Loucy (cell line): ENCODE data around the gene RAB31.

Source experiments
- H2AFZ ChIP-seq: fragments of 200-600 bp; sonication (generic); 2 replicates; pipeline ENCODE4 v1.6.0; 2016; ENCODE audit warnings: antibody characterized with exemption, mild to moderate bottlenecking, low read length, moderate library complexity
- H3F3A ChIP-seq: fragments of 200-600 bp; 2 replicates; pipeline ENCODE4 v1.6.0; 2016; ENCODE audit warnings: antibody characterized with exemption, low read depth, mild to moderate bottlenecking
- H3K27me3 ChIP-seq: fragments of 200-600 bp; sonication (generic); 2 replicates; pipeline ENCODE4 v1.6.1; 2014; ENCODE audit warnings: low read length, mild to moderate bottlenecking; ENCODE audit not compliant: insufficient read depth, poor library complexity, severe bottlenecking
- H3K36me3 ChIP-seq: fragments of 200-600 bp; sonication (generic); 2 replicates; pipeline ENCODE4 v1.6.1; 2016; ENCODE audit warnings: low read length; ENCODE audit not compliant: insufficient read depth
- H3K4me1 ChIP-seq: fragments of 200-600 bp; sonication (generic); 2 replicates; pipeline ENCODE4 v1.5.1; 2014; ENCODE audit warnings: low read length, mild to moderate bottlenecking; ENCODE audit not compliant: insufficient read depth, poor library complexity, severe bottlenecking
- H3K4me2 ChIP-seq: fragments of 200-600 bp; sonication (generic); 2 replicates; pipeline ENCODE4 v1.6.0; 2014; ENCODE audit warnings: antibody characterized with exemption, low read length, low read depth, mild to moderate bottlenecking; ENCODE audit not compliant: poor library complexity, severe bottlenecking
- H3K4me3 ChIP-seq: fragments of 200-600 bp; sonication (generic); 2 replicates; pipeline ENCODE4 v1.5.1; 2014; ENCODE audit warnings: low read length, mild to moderate bottlenecking, mixed read lengths; ENCODE audit not compliant: poor library complexity, severe bottlenecking
- H3K79me2 ChIP-seq: fragments of 200-600 bp; sonication (generic); 2 replicates; pipeline ENCODE4 v1.6.1; 2014; ENCODE audit warnings: low read length; ENCODE audit not compliant: insufficient read depth
- H3K9ac ChIP-seq: fragments of 200-600 bp; sonication (generic); 2 replicates; pipeline ENCODE4 v1.6.0; 2014; ENCODE audit warnings: mild to moderate bottlenecking, low read depth, low read length, moderate library complexity; ENCODE audit not compliant: poor library complexity, severe bottlenecking
- H3K9me2 ChIP-seq: fragments of 200-600 bp; sonication (generic); replicated peaks from 2 replicates; pipeline ENCODE4 v1.6.1; 2016; ENCODE audit warnings: low read depth, low read length, mixed read lengths
- H3K9me3 ChIP-seq: fragments of 200-600 bp; sonication (generic); 2 replicates; pipeline ENCODE4 v1.6.1; 2014; ENCODE audit warnings: mild to moderate bottlenecking, antibody characterized with exemption, low read length, low read depth; ENCODE audit not compliant: insufficient read depth
- H4K20me1 ChIP-seq: fragments of 200-600 bp; sonication (generic); 2 replicates; pipeline ENCODE4 v1.6.0; 2014; ENCODE audit warnings: antibody characterized with exemption, low read length, mild to moderate bottlenecking; ENCODE audit not compliant: insufficient read depth, poor library complexity, severe bottlenecking
- EZH2phosphoT487 ChIP-seq: fragments of 200-600 bp; IDR thresholded peaks from 2 replicates; pipeline ENCODE4 v1.6.1; 2018; ENCODE audit warnings: antibody characterized with exemption, mild to moderate bottlenecking, moderate library complexity, borderline replicate concordance
- TF ChIP-seq, protein P1 (sequence below): fragments of 200-600 bp; sonication (generic); conservative IDR thresholded peaks from 2 replicates; pipeline ENCODE4 v1.5.1; 2014; ENCODE audit warnings: mild to moderate bottlenecking, antibody characterized with exemption, low read length

Gene RAB31

DNA sequence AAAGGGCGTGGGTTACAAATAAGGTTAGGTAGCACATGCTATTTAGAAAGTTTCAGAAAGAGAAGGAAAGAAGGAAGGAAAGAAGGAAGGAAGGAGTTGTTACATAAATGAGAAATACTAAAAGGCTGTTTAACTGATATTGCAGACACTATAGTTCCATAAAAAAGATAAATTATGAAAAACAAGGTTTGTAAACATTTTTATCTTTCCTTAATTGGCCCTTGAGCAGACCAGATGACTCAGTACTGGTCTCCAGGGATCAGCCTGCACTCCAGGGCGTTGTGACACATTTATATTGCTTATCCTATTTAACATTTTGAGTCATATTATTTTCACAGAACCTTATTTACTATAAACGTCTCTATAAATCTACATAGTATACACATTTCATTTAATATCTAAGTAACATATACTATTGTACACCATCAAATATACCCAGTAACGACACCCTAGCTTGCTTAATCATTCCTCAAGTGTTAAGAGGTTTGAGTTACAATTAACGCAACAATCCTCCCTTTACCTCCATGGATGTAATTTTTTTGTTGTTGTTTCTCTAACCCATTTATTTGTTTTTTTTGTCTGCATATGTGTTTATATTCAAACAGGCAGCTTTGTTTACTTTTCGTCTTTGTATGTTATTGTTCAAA lies 2.8 kb upstream of the RAB31 start:
- Histone ChIP-seq H3K4me2 (no peak overlapping the region), H3K79me2 (no peaks in the 10 kb centered on the region), H3K36me3 (no peaks in the 10 kb centered on the region), H3K4me1 (peaks cover 7% of the 10 kb centered on the region), H3K4me3 (no peak overlapping the region), H3K9ac (no peak overlapping the region), H3K27me3 (peaks cover 8% of the 10 kb centered on the region), H3K9me2 (no peaks in the 10 kb centered on the region), H2AFZ (no peak overlapping the region), H3K9me3 (no peaks in the 10 kb centered on the region), H4K20me1 (no peaks in the 10 kb centered on the region), H3F3A (no peaks in the 10 kb centered on the region)
- TF ChIP-seq, protein P1, sequence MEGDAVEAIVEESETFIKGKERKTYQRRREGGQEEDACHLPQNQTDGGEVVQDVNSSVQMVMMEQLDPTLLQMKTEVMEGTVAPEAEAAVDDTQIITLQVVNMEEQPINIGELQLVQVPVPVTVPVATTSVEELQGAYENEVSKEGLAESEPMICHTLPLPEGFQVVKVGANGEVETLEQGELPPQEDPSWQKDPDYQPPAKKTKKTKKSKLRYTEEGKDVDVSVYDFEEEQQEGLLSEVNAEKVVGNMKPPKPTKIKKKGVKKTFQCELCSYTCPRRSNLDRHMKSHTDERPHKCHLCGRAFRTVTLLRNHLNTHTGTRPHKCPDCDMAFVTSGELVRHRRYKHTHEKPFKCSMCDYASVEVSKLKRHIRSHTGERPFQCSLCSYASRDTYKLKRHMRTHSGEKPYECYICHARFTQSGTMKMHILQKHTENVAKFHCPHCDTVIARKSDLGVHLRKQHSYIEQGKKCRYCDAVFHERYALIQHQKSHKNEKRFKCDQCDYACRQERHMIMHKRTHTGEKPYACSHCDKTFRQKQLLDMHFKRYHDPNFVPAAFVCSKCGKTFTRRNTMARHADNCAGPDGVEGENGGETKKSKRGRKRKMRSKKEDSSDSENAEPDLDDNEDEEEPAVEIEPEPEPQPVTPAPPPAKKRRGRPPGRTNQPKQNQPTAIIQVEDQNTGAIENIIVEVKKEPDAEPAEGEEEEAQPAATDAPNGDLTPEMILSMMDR, result no peak
- no peak for TF ChIP-seq EZH2phosphoT487

DNA sequence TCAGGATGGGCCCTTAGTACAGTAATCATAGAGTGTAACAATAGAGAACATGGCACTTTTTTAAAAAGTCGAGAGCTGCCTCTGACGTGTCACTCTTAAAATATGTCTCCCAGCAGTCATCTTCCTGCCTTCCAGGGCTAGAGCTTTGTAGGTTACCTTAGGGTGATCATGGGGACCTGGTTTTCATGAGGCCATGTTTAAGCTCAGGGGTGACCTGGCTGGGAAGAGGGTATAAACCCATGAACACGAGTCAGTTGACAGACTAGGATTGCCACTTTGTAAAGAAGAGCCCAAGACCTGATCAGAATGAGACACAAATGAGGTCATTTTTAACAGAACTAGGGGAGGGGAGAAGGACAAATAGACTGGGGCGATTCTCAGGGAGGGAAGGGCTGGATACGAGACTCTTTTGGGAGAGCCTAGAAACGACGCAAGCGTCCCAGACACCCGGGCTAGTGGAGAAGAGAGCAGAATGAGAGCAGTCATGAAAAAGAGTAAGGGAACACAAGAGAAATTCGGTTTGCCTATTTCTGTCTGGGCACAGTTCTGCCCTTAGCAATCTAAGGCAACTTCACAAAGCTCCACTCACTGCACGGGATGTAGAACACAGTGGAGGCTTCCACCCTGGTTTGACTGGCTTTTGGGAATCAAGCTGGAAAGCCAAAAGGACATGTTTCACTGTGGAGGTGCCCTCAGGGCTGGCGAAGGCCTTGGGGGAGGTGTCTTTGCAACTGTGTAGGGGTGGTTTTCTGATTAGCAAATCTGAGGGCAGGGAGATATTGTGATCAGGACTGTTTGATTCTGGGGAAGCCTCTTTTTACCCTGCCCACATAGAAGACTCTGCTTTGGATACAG lies 1.8 kb upstream of the RAB31 start:
- Histone ChIP-seq H3K4me1 (peaks cover 7% of the 10 kb centered on the region), H3K4me3 (no peak overlapping the region), H3K36me3 (no peaks in the 10 kb centered on the region), H3K9me2 (no peaks in the 10 kb centered on the region), H3F3A (no peaks in the 10 kb centered on the region), H3K4me2 (no peak overlapping the region), H2AFZ (no peak overlapping the region), H4K20me1 (no peaks in the 10 kb centered on the region), H3K9ac (no peak overlapping the region), H3K27me3 (peaks cover 8% of the 10 kb centered on the region), H3K9me3 (no peaks in the 10 kb centered on the region), H3K79me2 (no peaks in the 10 kb centered on the region)
- TF ChIP-seq, protein P1, result no peak
- no peak for TF ChIP-seq EZH2phosphoT487

DNA sequence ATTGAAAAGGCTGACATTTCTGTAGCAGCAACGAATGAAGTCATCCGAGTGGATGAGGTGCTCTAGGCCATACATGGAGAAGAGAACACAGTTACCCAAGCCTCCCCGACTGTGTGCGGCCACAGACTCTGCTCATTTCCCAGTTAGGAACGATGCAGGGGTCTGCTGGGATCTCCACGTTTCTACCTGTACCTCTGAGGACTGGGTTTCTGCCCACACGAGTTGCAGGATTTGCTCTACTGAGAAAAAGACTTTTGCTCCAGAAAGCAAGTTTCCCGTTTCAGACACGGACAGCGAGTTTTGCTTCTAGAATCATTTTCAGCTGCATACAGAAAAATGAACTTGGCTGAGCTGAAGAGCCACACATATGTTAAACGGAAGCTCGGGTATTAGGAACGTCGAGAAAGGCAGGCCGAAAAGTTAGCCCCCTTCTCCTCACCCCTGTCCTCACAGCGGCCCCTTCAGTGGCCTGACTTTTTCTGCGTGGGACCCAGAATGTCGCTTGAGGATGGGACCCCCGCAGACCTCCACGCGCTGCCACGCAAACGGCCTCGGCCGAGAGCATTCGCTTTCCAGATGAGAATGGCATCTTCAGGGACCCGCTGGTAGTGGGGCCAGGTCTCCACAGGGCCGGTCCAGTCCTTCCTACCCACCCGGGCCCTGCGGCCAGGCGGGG lies 582 bp upstream of the RAB31 start:
- H3K36me3 ChIP-seq, result no peaks in the 10 kb centered on the region
- no peaks in the 10 kb centered on the region for H3F3A ChIP-seq
- peaks cover 7% of the 10 kb centered on the region for H3K4me1 ChIP-seq
- H3K27me3 ChIP-seq, result peaks cover 8% of the 10 kb centered on the region
- TF ChIP-seq, protein P1, result no peak
- no peak for TF ChIP-seq EZH2phosphoT487
- H3K9ac ChIP-seq, result no peak overlapping the region
- no peaks in the 10 kb centered on the region for H3K9me2 ChIP-seq
- H3K9me3 ChIP-seq, result no peaks in the 10 kb centered on the region
- H2AFZ ChIP-seq, result no peak overlapping the region
- no peak overlapping the region for H3K4me2 ChIP-seq
- H3K79me2 ChIP-seq, result no peaks in the 10 kb centered on the region
- H4K20me1 ChIP-seq, result no peaks in the 10 kb centered on the region
- H3K4me3 ChIP-seq, result no peak overlapping the region
